ENCODE measurements around the gene ANO4. TPM values are rescaled to one million over a fixed set of nuclear protein-coding genes. Genes with fewer than 3 reads are reported as not detected.

Gene ANO4
- total RNA-seq, 4 donors from 2014 or later = 0.27 to 0.78 (median 0.48) TPM

DNA sequence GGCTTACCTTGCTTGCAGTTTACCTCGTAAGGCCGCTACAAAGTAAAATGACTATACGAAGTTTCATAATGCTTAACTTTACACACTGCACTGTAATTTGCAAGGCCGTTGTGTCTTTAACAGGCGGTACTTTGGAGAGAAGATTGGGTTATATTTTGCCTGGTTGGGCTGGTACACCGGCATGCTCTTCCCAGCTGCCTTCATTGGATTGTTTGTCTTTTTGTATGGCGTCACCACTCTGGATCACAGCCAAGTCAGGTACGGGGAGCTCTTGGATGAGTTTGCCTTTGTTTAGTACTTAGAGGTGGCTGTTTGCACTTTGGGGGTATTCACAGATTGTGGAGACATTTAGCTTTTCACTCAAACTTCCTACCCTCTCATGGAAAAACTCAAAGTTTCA lies 247.6 kb downstream of the ANO4 start:
- WGBS, 2 donors = 73 to 79% methylated on average over 8 of the region's 8 CpGs
- H3K36me3 ChIP-seq = no peaks in the 10 kb centered on the region
- intact Hi-C loops (cut with DNase I) = no loop called here

DNA sequence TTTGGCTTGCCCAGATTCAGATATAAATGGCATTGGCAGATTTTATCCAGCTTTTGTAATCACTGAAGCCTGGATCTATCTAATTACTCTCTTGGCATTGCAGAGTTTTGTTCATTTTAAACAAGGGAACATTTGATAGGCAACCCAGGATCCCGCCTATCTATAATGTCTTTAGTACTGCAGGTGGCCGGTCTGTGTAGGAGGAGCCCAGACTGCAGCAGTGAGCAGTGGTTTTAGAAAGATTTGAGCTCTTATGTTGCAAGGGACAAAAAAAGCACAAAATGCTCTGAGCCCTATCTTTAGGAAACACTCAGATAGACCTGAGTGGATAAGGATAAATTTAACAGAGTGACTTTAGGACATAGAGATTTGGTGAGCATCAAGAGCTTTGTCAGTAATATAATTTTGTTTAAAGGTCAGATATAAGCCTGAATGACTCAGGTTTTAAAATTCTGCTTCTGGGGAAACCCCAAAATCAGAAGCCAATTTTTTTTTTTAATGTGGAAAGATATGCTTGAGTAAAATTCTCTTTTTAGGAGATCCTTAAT lies 250.0 kb downstream of the ANO4 start:
- no peak overlapping the region for H3K4me3 ChIP-seq (replicated peaks in 1 of 3)
- H3K4me1 ChIP-seq = no peaks in the 10 kb centered on the region
- WGBS, 2 donors = 72 to 82% methylated on average over 2 of the region's 2 CpGs
- no peak overlapping the region for H3K27ac ChIP-seq
- H3K36me3 ChIP-seq = no peaks in the 10 kb centered on the region
- intact Hi-C loops (cut with DNase I) = no loop called here
- H3K27me3 ChIP-seq = no peaks in the 10 kb centered on the region
- DNase-seq = no peak
- TF ChIP-seq, protein P1, sequence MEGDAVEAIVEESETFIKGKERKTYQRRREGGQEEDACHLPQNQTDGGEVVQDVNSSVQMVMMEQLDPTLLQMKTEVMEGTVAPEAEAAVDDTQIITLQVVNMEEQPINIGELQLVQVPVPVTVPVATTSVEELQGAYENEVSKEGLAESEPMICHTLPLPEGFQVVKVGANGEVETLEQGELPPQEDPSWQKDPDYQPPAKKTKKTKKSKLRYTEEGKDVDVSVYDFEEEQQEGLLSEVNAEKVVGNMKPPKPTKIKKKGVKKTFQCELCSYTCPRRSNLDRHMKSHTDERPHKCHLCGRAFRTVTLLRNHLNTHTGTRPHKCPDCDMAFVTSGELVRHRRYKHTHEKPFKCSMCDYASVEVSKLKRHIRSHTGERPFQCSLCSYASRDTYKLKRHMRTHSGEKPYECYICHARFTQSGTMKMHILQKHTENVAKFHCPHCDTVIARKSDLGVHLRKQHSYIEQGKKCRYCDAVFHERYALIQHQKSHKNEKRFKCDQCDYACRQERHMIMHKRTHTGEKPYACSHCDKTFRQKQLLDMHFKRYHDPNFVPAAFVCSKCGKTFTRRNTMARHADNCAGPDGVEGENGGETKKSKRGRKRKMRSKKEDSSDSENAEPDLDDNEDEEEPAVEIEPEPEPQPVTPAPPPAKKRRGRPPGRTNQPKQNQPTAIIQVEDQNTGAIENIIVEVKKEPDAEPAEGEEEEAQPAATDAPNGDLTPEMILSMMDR (IDR thresholded peaks at IDR 0.05) = no peak
- no peak for TF ChIP-seq POLR2A (IDR thresholded peaks at IDR 0.05)
- H3K9me3 ChIP-seq = no peaks in the 10 kb centered on the region

More for the DNA sequence above, 247.6 kb downstream of the ANO4 start:
- H3K4me3 ChIP-seq (replicated peaks in 1 of 3) = no peak overlapping the region
- no peak for TF ChIP-seq POLR2A (IDR thresholded peaks at IDR 0.05)
- TF ChIP-seq, protein P1 (IDR thresholded peaks at IDR 0.05) = no peak
- H3K27me3 ChIP-seq = no peaks in the 10 kb centered on the region
- no peak for DNase-seq
- H3K4me1 ChIP-seq = no peaks in the 10 kb centered on the region
- H3K27ac ChIP-seq = no peak overlapping the region
- no peaks in the 10 kb centered on the region for H3K9me3 ChIP-seq

DNA sequence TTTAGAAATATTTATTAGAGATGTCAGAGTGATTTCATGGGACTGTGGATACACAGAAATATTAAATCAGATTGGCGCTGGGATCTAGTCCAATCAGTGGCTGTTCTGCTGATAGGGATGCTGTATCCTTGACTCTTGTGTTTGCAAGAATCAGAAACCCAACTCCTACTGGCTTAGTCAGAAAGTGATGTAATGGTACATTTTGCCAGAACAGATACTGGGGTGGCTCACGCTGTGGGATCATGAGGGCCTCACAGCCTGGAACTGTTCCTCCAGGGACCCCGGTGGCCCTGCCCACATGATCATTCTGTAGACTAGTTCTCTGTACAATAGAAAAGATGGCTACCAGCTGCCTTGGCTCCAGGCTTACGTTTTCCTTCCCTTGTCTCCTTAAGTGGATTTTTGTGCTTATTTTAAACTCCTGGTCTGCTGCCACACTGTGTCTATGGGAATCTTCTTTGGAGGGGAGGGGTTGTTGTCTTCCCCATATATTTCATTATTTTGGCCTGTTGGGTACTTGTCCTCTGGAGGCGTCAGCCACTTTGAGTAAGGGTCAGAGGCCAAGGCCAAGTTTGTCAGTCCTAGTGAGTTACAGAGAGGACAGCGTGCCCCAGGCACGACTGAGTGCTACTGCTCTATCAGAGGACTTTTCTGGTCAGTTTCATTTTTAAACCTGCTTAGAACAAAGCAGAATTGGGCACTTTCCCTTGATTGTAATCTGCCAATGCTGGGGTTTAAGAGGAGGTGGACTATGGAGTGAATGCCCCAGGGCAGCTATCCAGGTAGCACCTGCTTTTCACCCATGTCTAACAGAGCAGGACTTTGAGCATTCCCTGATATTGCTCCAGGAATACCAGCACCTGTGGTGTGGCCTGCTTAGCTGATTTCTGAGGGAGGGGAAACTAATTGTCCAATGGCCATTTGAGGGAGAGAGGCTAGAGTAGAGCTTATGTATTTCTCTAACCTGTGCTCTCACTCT lies 251.2 kb downstream of the ANO4 start:
- 71 to 76% methylated on average over 7 of the region's 7 CpGs for WGBS, 2 donors
- Histone ChIP-seq H3K9me3 (no peaks in the 10 kb centered on the region), H3K4me3 (replicated peaks in 1 of 3) (no peak overlapping the region), H3K27me3 (no peaks in the 10 kb centered on the region), H3K27ac (no peak overlapping the region), H3K4me1 (no peaks in the 10 kb centered on the region), H3K36me3 (no peaks in the 10 kb centered on the region)
- TF ChIP-seq, protein P1 (IDR thresholded peaks at IDR 0.05) = no peak
- no peak for TF ChIP-seq POLR2A (IDR thresholded peaks at IDR 0.05)
- intact Hi-C loops (cut with DNase I) = no loop called here
- DNase-seq = no peak

DNA sequence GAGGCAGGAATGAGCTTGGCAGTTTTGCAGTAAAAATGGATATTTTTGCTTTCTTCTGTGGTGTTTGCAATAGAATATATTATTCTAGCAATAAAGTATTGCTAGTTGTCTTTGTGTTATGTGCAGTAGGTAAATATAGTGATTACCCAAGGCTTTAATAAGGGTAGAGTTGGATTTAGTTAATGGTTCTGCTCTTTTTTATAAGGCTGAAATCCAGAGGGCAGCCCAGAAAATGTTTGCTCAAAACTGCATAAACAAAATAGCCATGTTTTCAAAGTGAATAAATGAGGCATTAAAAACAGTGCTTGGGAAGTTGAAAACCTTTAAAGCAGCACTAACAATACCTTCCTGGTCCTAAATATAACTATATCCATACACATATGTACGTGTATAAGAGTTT lies 253.1 kb downstream of the ANO4 start:
- intact Hi-C loops (cut with DNase I) = no loop called here
- no peak overlapping the region for H3K27ac ChIP-seq
- no peaks in the 10 kb centered on the region for H3K9me3 ChIP-seq
- H3K36me3 ChIP-seq = no peaks in the 10 kb centered on the region
- no peak overlapping the region for H3K4me3 ChIP-seq (replicated peaks in 1 of 3)
- no peak for TF ChIP-seq POLR2A (IDR thresholded peaks at IDR 0.05)
- TF ChIP-seq, protein P1 (IDR thresholded peaks at IDR 0.05) = no peak
- DNase-seq = no peak
- 77 to 84% methylated on average over 1 of the region's 1 CpG for WGBS, 2 donors
- no peaks in the 10 kb centered on the region for H3K27me3 ChIP-seq
- H3K4me1 ChIP-seq = no peaks in the 10 kb centered on the region

DNA sequence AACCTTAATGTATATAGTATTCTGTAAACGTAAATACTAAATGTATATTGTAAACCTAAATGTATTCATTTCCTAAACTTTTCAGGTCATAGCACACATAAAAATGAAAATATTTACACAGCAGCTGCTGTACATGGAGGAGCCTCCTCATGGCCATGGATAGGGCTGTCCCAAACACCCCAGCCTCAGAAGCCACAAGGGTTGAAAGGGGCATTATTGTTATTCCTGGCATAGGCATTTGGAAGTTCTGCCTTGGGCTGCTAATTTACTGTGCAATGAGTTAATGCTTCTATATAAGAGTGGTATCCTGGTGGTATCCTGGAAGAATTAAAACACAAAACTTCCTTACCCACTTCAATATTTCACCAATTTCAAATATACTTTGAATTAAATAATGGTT lies 256.1 kb downstream of the ANO4 start:
- WGBS, 2 donors = 0 to 3% methylated on average over 1 of the region's 1 CpG
- H3K4me1 ChIP-seq = no peaks in the 10 kb centered on the region
- TF ChIP-seq, protein P1 (IDR thresholded peaks at IDR 0.05) = no peak
- TF ChIP-seq POLR2A (IDR thresholded peaks at IDR 0.05) = no peak
- H3K27ac ChIP-seq = no peak overlapping the region
- H3K9me3 ChIP-seq = no peaks in the 10 kb centered on the region
- no peak for DNase-seq
- no peak overlapping the region for H3K4me3 ChIP-seq (replicated peaks in 1 of 3)
- H3K36me3 ChIP-seq = no peaks in the 10 kb centered on the region
- H3K27me3 ChIP-seq = no peaks in the 10 kb centered on the region
- intact Hi-C loops (cut with DNase I) = no loop called here
